Activated CD8-positive, alpha-beta memory T cell treated with anti-CD3 and anti-CD28 coated beads, Interleukin-2, amount 50 U/mL, for 1 hour (primary cell): ENCODE measurements around the gene GGA3.

Experiments
- DNase-seq: peaks from one replicate; pipeline ENCODE4 v3.0.0-alpha.2; 2020; ENCODE audit errors: extremely low read depth

GGA3 gene

DNA sequence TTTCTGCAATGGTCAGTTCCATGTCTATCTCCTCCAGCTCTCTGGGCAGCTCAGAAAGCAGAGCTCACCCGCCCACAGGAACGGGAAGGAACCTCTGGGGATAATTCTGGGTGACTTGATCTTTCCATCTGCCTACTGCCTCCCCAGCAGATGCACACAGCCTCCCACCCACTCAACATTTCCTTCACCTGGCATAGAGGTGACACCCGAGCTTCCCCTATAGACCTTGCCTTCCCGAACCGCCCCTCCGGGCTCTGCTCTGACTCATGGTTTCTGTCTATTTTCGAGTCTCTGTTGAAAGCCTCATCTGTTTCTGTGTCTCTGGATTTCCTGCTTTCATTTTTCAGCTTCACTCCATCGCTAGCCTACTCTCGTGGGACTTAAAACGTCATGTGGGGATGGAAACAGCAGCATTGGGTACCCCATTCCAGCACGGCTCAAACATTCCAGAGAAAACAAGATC, 11.4 kb downstream of the GGA3 start:
- DNase-seq: no peak

DNA sequence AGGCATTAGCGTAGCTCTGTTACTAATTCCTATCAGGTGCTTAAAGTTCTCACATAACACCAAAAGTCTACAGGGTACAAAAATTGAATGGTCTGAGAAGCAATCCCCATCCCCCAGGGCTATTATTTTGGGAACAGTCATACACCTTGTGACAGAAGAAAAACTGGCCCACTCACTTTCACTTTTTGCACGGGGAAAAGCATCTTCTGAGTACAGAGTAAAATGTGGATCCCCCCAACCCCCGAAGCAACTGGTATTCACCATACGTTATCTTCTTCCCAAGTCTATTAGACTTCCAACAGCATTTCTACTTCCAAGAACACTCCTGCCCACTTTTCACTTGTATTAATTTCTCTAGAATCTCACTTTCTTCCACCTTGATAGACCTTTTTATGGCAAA, 11.8 kb downstream of the GGA3 start:
- no peak for DNase-seq

DNA sequence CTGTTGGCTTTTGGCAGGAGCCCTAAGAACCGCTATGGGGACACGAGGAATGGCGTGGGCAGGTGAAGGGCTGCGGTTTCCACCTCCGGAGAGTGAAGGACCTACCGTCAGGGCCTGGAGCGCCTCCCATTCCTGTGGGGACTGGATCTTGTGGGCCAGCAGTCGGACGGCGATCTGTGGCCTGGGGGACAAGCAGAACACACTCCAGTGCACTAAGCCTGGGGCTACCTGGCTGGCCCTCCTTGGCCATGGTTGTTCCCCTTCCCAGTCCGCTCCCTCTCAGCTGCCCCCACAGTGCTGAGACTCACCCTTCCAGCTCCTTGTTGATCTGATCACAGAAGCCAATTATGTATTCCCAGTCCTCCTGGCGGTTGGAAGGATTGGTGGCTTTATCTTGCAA, 15.0 kb downstream of the GGA3 start:
- no peak for DNase-seq

DNA sequence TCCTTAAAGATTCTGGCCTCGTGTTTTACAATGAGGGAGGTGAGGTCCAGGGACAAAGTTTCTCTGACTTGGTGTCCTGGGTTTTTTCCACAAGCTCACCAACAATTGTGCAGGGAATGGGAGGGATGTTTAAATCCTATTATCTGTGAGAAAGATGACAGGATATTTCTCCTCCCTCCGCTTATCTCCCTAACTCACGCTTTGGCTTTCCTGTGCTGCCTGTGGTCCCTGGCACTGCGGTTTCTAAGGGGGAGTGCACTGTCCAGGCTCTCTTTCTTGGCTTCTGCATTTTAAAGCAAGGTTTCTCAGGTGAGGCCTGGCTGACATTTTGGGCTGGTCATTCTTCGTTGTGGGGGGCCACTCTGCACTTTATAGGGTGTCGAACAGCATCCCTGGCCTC, 16.4 kb downstream of the GGA3 start:
- DNase-seq: no peak

DNA sequence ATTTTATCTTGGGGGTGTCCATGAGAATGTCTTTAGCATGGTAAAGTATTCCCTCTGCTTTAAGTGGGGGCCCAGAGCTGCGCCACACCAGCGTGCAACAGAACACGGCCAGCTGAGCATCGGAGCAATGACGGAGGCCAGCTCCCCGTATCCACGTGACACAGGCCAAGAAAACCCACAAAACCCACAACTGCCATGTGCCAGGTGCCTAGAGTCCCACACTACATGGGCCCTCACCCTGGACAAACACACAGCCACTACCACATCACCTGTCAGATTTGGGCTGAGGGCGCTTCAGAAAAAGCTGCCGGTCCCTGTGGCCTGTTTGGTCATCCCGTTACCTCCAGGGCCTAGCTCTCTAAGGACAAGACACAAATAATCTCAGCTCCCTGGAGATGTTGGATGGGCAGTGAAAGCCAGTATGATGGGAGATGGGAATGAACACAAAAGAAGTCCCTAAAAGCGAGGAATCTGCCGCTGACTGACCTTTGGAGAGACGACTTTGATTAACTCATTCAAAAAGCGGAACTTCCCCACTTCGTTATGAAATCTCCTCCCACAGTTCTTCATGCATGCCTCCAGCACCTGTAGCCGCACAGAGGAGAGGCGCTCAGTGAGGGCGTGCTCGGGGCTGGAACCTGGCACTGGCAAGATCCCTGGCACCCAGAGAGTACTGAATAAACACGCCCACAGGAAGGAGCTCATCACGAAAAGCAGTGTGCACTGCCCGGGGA, 17.1 kb downstream of the GGA3 start:
- DNase-seq: no peak

DNA sequence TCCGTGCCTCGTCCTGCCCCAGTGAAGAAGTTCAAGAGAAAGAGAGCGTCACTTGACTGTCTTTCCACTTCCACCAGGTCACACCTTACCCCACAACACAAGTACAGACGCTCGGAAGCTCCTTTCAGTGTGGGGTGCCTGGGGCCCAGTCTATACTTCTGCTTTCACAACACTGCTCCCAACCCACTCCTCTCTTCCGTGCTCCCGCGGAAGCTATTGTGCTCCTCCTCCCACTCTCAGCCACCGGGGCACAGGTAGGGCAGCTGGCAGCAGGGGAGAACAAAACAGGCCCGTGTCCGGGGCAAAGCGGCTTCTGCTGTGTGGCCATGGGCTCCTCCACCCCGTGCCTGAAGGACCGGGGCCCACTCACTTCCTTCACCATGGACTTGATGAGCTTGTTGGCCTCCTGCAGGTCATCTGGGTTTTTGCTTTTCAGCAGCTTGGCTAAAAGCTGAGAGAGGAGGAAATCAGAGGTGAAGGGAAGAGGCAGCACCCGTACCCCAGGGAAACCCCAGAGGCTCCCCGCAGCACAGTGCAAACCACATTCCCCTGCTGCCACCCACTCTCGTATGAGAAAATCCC, 18.9 kb downstream of the GGA3 start:
- no peak for DNase-seq

DNA sequence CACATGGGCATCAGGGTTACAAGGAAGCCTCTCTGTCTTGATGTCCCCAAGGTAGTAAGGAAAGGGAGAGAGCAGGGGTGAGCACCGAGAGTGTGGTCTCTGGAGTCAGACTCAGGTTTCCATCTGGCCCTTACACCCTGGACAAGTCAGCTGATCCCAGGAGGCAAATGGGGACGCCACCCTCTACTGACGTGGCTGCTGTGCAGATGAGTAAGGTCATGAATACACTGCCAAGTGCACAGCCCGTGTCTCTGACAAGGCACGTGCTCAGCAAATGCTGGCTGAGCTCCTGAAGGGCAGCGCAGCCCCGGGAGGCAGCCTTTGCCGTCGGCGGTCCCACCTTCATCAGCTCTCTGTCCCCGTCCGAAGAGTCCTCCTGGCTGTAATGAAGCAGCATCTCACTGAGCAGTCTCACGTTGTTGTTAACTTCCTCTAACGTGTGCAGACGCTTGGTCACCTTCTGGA, 19.4 kb downstream of the GGA3 start:
- DNase-seq: no peak

DNA sequence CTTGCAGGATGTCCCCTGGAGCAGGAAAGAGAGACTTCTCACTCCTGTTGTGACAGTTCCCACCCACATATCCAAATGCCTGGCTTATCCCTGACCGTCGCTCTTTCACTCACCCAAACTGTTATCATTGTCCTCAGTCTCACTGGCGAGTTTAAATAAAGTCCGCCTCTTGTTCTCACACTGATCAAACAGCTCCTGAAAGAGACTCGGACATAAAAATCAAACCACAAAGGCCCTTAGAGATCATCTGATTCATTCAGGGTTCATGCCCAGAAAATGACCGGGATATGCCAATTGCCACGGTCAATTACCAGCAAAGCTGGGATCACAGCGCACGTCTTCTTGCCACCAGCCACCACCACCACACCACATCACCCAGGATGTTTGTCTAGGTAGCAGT, 19.9 kb downstream of the GGA3 start:
- DNase-seq: no peak

DNA sequence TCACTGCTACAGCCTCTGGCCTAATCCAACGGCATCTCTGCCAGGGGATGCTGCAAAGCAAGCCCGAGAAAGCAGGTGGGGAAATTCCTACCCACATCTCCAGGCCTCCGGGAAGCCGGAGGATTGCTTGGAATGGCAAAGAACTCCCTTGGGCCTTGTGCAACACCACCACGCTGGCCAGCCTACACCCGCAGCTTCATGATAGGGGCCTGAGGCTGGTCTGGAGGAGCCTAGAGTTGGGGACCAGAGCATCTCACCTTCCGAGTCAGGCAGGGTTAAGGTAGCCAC, 20.3 kb downstream of the GGA3 start:
- no peak for DNase-seq

DNA sequence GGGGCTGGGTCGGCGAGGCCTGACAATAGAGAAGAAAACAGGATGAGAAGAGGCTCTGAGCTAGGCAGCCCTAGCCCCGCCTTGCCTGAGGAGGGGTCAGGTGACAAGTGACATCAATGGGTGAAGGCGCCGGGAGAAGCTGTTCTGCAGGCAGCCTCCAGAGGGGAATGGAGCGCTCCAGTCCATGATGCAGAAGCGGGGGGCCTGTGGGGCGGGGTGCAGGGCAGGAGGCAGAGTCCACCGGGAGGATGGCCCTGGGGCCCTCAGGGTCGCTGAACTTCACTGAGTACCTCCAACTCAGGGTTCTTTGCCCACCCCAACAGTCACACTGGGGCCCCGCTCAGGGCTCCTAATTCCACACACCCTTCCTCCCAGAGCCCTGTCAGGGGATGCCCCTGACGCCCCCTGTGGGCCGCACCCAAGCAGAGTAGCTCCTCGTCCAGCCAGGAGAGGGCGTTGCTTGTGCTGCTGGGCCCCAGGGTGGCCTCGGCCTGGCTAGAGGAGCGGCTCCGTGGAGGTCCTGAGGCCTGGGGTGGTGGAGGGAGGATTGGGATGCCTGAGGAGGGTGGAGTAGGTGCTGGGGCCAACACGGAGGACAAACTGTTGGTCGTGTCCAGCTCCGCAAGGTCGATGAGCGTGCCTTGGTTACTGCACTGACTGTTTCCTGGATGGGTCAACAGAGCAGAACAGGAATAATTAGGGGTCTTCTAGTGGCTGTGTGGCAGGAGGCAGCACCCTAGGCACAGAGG, 20.8 kb downstream of the GGA3 start:
- no peak for DNase-seq

DNA sequence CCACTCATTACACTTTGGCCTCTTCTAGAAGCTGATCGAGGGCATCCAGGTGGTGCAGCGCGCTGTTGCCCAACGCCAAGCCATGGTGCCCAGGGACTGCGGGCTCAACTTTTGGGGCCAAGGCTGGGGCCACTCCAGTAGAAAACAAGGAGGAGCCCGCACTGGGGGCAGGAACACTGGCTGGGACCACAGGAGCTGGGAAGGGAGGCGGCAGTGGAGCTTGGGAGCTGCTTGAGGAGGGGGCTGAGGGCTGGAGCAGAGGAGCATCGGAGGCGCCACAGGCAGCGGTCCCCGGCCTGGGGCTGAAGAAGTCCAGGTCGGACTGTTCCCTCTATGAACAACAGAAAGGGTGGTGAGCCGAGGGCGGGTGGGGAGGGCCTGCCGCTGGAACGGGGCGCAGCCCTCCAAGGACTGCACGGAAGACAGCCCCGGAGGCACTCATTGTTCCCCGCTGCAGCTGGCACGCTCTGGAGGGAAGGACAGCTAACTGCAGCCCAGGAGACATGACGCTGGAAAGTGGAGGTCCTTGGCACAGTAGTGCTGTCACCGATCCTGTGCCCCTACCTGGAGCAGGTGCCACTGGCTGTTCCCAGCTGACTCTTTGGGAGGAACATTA, 21.5 kb downstream of the GGA3 start:
- DNase-seq: no peak

DNA sequence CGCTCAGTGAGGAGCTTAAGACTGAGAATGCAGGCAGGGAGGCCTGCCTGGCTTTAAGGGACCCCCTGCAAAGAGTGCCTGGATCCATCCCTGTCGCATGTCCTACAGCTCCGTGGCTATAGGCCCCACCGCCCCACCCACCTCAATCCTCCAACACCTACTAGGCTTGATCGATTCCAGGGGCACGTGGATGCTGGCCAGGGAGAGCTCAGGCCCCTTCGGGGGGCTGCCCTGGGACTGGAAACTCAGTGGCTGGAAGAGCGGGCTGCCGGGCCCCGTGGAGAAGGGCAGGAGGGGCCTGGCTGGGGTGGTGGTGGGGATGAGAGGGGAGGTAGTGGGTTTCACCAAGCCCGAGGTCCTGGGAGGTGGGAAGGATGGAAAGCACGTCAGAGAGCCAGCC, 22.2 kb downstream of the GGA3 start:
- DNase-seq: no peak

DNA sequence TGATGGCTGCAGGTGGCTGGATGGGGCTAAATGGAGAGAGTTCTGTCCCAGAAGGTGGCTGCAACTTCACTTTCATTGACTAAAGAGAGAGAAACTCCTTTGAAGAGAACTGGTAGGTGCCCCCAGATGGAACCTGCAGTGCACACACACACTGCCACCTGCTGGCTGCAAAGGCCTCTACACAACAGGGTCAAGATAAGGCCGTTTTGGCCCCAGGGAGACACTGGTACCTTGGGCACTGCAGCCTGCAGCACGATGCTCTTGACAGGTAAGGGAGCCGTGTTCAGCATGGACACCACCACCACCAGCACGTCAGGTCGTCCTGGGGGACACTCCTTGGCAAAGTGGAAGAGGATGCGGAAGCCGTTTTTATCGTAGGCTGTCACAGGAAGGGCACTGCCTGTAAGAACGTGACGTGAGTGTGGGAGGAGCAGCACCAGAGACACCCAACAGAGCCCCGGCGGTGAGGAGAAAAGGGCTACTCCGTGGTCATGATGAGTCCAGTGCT, 22.7 kb downstream of the GGA3 start:
- no peak for DNase-seq

DNA sequence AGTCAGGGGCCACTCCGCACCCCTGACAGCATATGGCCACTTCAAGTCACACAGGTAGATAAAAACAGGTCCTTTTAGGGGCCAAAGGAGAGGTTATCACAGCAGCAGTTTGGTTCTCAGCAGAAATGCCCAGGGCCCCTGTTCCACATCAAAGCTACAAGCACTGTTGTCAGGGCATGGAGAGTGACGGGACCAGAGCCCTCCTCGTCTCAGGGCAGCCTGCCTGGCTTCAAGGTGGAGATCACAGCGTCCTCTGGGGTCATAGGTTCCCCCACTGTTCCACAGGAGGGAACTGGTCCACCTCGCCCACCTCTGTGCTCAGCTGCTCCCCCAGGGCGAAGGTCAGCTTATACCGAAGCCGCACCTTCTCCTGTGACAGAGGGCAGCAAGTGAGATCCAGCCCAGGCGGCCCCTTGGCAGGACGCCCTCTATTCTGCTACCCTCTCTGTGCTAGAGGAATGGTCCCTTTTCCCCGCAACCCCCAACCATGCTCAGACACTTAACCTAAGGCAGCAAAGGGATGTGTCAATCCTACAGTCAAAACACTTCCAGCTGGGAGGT, 23.3 kb downstream of the GGA3 start:
- DNase-seq: no peak

DNA sequence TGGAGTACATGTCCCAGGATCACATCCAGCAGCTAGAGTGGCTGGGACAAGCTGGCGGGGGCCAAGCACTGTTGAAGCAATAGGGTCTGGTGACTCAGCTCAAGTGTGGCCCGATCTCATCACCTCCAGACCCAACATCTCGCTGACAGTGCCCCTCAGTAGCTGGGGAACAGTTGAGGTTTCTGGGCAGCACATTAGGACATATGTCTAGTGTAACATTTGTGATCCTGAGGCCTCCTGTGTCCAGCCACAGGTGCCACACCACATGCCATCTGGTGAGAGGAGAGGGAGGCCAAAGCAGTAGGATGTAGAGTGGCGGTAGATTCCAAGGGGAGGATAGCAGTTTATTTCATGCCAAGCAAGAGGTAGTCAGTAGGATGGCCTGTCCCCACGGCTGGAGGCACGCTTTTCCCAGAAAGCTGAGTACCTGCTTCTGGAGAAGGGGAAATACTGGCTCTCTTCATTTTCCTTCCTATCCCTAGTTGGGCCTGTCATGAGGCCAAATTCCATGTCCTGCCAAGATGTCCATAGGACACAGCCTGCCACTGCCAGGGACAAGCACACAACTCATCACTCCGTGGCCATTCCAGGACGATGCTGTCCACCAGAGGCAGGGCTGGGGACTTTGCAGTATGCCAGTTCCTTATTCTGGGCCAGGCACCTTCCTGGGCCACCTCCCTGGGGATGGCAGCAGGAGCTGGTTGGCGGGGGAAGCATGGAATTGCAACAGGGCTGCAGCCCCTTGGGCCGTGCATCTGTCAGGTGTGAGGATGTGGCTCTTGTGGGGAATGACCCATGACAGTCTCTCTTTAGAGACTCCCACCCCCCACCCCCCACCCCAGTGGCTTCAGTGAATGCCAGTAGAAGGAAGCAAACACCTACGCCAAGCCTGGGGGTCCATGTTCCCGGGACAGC, 24.0 kb downstream of the GGA3 start:
- DNase-seq: no peak

DNA sequence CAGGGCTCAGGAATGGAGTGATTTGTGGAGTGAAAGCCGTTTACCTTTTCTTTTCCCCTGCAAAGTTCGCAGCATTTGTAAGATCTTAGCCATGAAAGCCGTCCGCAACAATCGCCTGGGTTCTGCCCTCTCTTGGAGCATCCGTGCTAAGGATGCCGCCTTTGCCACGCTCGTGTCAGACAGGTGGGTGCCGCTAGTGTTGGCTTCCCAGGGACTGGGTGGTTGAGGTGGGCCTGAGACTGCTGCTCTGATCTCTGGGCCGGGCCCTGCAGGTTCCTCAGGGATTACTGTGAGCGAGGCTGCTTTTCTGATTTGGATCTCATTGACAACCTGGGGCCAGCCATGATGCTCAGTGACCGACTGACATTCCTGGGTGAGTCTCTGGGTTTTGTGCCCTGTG, 28.6 kb downstream of the GGA3 start:
- DNase-seq: no peak

DNA sequence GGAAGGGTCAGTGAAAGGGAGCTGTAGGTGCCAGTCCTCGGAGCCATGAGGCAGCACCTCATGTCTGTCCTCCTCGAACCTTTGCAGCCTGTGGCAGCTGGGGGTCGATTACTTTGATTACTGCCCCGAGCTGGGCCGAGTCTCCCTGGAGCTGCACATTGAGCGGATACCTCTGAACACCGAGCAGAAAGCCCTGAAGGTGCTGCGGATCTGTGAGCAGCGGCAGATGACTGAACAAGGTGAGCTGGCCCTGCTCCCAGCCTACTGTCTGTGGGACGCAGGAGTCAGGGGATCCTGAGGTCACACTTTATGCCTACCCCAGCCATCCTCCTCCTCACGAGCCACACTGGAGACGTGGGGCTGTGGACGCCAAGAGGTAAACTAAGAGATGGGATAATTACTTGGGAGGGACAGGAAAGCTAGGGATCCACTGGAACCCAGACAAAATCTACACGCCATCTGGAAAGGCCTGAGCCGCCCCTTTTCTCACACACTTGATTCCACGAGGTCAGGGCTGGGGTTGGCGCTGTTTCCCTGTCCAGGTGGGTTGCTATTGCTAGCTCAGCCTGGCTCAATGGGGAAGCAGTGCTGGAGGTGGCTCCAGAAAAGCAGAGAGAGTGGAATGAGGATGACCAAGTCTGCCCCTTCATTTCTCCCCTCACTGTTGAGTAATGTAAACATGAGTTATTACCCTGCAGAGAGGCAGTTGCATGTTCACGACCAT, 29.5 kb downstream of the GGA3 start:
- no peak for DNase-seq

DNA sequence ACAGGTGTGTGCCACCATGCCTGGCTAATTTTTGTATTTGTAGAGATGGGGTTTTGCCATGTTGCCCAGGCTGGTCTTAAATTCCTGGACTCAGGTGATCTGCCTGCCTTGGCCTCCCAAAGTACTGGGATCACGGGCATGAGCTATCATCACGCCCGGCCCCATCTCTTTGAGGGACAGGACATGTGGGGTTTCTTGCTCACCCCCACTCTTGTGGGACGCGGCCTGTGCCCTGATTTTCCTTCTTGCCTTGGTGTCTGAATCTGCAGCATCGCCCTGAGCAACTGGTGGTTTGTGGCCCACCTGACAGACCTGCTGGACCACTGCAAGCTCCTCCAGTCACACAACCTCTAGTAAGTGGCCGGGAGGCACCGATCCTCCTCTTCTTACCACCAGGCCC, 30.3 kb downstream of the GGA3 start:
- DNase-seq: no peak

DNA sequence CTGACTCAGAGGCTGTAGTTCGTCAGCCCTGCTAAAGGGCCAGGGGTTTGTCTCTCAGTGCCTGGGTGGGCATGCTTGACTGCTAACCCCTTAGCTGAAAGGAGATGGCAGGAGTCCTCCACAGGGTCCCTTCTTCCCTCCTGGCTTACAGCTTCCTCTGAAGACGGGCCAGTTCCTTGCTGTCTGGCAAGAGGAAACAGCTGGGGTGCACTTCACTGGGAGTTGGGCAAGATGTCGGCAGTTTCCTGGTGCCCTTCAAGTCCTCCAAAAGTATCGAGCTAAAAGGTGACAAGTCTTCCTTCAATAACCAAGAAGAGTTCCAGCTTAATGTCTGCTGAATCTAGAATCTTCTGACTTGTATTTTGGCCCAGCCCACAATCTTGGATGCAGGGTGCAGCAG, 32.6 kb downstream of the GGA3 start:
- no peak for DNase-seq

DNA sequence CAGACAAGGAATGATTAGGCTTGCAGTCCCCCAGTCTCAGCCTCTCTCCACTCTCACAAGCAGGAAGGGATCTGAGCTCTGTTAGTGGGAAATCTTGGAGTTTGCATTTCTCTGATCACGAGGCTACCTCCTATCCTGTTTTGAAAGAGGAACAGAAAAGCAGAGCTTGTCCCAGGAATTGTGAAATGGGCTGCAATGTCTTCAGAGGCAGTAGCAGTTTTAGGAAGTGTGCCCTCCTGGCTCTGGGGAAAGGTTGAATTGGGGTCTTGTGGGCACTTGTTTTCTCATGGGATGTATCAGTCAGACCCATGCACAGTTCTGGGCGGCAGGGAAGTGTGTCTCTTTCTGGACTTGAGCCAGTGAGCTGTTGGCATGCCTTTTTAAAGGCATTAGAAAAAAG, 33.1 kb downstream of the GGA3 start:
- no peak for DNase-seq

DNA sequence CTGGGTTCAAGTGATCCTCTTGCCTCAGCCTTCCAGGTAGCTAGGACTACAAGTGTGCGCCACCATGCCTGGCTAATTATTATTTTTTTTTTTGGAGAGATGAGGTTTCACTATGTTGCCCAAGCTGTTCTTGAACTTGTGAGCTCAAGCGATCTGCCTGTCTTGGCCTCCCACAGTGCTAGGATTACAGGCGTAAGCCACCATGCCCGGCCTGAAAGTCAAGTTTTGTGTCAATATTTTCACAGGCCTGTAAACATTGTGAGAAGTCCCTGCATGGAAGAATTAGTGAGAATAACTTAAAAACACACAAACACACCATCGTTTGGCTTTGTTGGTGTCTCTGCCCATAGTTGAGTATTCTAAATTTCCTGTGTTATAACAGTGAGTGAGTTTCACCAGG, 33.7 kb downstream of the GGA3 start:
- no peak for DNase-seq
